AG09319 (cell line): Measurements from ENCODE around the gene KIAA1755.

ENCODE experiments used
- DNase-seq: peaks from one replicate; pipeline ENCODE4 v3.0.0-alpha.2; 2010; ENCODE audit warnings: low read depth; ENCODE audit errors: extremely low read depth
- TF ChIP-seq, protein P1 (sequence below): IDR thresholded peaks from 2 replicates; pipeline ENCODE4 v1.5.1; 2011; ENCODE audit warnings: low read depth, mild to moderate bottlenecking, inconsistent platforms, low read length, moderate library complexity

Gene KIAA1755

DNA sequence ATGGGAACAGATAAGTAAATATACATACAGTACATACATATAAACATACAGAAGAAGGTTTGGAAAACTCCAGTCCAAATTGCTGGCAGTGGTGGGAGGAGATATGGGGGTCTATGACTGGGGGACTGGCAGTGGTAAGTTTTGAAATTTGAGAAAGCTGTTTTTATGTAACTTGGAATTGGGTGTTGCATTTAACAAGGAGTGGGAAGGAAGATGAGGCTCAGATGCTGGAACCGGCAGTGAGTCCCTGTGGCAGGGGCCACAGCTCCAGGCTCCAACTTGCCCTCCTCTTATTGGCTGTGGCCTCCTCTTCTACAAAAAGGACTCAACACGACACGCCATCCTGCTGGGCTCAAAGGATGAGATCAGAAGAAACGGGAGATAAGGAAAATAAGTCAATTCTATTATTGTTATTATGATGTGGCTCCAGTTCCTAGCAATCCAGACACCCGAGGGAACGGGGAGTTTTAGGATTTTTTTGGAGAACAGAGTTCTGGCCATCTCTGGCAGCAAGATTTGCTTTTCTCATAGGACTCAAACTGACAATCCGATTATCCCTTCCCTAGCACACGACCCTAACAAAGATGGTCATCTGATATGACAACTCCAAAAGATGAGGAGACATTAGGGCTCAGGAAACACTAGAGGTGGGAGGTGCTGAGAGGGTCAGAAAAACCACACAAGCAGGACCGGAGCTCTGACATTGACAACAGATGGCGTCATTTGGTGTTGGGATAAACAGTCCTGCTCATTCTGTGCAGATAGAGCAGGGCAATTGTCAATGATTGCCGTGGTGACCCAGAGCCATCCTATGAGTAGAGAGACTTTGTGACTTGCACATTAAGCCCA, 89.5 kb downstream of the KIAA1755 start:
- no peak for DNase-seq
- TF ChIP-seq, protein P1, sequence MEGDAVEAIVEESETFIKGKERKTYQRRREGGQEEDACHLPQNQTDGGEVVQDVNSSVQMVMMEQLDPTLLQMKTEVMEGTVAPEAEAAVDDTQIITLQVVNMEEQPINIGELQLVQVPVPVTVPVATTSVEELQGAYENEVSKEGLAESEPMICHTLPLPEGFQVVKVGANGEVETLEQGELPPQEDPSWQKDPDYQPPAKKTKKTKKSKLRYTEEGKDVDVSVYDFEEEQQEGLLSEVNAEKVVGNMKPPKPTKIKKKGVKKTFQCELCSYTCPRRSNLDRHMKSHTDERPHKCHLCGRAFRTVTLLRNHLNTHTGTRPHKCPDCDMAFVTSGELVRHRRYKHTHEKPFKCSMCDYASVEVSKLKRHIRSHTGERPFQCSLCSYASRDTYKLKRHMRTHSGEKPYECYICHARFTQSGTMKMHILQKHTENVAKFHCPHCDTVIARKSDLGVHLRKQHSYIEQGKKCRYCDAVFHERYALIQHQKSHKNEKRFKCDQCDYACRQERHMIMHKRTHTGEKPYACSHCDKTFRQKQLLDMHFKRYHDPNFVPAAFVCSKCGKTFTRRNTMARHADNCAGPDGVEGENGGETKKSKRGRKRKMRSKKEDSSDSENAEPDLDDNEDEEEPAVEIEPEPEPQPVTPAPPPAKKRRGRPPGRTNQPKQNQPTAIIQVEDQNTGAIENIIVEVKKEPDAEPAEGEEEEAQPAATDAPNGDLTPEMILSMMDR: no peak

DNA sequence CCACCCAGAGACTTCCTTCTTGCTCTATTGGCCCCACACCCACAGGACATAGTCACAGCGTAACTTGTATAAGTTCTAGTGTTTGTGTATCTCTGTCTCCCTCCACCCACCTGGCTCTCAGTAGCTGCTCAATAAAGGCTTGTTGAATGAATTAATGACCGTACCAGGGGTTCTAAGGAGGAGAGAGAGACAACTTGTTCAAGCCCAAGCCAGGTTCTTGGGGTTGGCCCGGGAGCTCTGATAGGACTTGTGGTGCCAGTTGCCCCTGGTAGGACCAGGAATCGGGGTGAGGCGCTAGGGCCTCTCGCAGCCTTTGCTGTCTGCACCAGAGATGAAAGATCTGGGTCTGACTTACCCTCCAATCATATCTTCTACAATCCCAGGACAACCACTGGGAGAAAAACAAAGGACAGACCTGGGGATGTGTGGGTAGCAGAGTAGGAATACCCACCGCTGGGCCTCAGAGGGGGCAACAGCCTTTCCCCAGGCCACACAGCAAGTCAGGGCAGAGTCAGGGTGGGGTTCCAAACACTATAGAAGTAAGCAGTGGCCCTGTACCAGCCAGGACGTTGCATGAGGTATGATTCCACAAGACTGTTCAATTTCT, 90.2 kb downstream of the KIAA1755 start:
- TF ChIP-seq, protein P1: no peak
- DNase-seq: no peak

DNA sequence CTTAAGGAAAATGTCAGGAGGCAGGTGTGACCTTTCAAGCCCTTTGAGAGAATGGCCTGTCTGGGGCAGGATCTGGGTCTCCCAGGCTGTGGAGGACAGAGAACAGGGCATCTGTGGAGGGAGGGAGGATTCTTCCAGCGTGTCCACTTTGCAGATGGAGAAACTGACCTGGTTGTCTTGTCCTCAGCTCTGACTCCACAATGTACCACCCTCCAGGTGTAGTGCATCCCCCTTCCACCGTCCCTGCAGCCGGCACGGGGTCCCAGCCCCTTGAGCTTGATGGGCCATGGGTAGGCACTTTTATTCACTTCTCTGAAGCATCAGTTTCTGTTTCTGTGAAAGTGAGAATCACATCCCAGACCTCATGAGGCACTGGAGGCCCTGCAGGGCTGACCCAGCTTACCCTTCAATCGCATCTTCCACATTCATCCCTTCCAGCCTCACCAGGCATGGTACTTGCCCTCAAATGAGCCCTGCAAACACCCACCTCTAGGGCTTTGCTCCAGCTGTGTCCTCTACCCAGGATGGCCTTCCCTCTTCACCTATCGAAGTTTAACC, 90.8 kb downstream of the KIAA1755 start:
- no peak for DNase-seq
- TF ChIP-seq, protein P1: no peak

GRCh38 chr20:38168791-38169589, 91.5 kb downstream of the KIAA1755 start:
- TF ChIP-seq, protein P1: no peak
- no peak for DNase-seq

- TF ChIP-seq, protein P1: no peak
- DNase-seq: peak; percentile 73
Measured at GRCh38 chr20:38167851-38168760, 92.4 kb downstream of the KIAA1755 start.

DNA sequence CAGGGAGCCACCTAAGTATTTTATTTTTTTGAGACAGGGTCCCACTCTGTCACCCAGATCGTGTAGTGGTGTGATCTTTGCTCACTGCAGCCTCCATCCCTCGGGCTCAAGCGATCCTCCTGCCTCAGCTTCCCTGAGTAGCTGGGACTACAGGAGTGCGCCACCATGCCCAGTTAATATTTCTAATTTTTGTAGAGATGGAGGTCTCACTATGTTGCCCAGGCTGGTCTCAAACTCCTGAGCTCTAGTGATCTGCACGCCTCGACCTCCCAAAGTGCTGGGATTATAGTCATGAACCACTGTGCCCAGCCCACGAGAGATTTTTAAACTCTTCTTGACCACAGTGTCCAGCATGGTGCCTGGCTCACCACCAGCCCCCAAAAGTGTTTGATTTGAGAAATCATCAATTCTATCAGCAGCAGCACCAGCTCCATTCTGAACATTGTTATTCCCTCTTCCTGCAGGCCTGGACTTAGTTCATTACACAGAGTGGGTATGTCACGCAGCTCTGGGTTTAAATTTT, 93.1 kb downstream of the KIAA1755 start:
- TF ChIP-seq, protein P1: no peak
- DNase-seq: no peak
